T-helper 17 cell (primary cell): ENCODE data around the gene ATPAF1. TPM values are rescaled to one million over a fixed set of nuclear protein-coding genes. Genes with fewer than 3 reads are reported as not detected.
A peak's percentile ranks its signal among the peaks of the same experiment; 100 is the strongest.
"Not testable (repeated sequence)": the region's sequence is repeated elsewhere in the genome, so short reads cannot be mapped to it uniquely, and the experiment has no call there.

ENCODE experiments used
- ATAC-seq: fragments of 150-1000 bp; cut with Tn5 transposase; 2 replicates; pipeline ENCODE4 v1.10.0; 2021; ENCODE audit warnings: mild to moderate bottlenecking, moderate library complexity
- DNase-seq, 3 donors: peaks; one replicate each; pipeline versions ENCODE4 v3.0.0 to v3.0.0-alpha.2; 2020 to 2021
- H3K9me3 ChIP-seq: one replicate; pipeline ENCODE4 v1.7.0; 2013; ENCODE audit warnings: low read length, mild to moderate bottlenecking; ENCODE audit not compliant: control insufficient read depth, poor library complexity, severe bottlenecking
- H3K27ac Mint-ChIP-seq: one replicate; pipeline ENCODE4 v1.8.0; 2022; ENCODE audit warnings: mild to moderate bottlenecking, moderate library complexity, mixed read lengths
- H3K27me3 Mint-ChIP-seq: one replicate; pipeline ENCODE4 v1.8.0; 2022; ENCODE audit warnings: mixed read lengths
- H3K36me3 Mint-ChIP-seq: one replicate; pipeline ENCODE4 v1.8.0; 2022; ENCODE audit warnings: low read depth, mixed read lengths
- H3K4me1 Mint-ChIP-seq: one replicate; pipeline ENCODE4 v1.8.0; 2022; ENCODE audit warnings: mild to moderate bottlenecking, mixed read lengths
- H3K4me3 Mint-ChIP-seq: one replicate; pipeline ENCODE4 v1.8.0; 2022; ENCODE audit warnings: mild to moderate bottlenecking, moderate library complexity, mixed read lengths
- total RNA-seq, 4 donors: library from RNA in 2 of 4; stranded (reverse) in 2 of 4; gene quantifications; one replicate each; pipeline ENCODE4 v1.2.3 and lab custom pipeline; 2022 to 2026

ATPAF1 gene, protein sequence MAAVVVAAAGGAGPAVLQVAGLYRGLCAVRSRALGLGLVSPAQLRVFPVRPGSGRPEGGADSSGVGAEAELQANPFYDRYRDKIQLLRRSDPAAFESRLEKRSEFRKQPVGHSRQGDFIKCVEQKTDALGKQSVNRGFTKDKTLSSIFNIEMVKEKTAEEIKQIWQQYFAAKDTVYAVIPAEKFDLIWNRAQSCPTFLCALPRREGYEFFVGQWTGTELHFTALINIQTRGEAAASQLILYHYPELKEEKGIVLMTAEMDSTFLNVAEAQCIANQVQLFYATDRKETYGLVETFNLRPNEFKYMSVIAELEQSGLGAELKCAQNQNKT
- total RNA-seq (10 to 100 TPM; 19.7 to 21.5 TPM), total RNA-seq (lab: John Stamatoyannopoulos, UW) (25.8 to 48.7 reads per million in 2 donors)

DNA sequence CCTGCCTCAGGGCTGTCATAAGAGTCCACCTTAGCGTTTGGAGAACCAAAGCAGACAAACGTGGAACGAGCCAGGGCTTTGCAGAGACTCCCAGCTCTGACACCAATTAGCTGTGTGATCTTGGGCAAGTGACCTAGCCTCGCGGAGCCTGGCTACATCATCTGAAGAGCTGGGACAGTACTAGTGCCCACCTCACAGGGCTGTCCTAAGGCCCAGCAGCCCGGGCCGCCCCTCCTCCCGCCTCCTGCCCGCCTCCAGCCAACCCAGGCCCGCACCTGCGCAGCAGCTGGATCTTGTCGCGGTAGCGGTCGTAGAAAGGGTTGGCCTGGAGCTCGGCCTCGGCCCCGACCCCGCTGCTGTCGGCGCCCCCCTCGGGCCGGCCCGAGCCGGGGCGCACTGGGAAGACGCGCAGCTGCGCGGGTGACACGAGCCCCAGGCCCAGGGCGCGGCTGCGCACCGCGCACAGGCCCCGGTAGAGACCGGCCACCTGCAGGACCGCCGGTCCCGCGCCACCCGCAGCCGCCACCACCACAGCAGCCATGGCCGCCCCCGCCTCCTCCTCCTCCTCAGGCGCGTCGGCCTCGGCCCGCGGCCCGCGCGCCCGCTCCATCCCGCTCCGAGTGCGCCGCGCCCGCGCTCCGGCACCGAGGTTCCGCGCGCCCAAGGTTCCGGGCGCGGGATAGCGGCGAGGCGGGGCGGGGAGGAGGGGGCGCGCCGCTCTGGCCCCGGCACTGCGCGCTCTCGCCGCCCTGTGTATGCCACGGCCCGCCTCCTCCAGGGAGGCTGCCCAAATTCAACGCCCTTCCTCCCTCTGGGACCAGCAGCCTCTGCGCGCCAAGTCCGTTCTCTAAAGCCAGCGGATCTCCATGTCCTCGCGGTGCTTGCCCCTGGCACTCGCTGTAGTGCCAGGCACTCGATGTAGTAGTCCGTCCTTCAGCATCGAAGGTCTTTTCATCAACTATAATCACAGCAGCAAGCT, at the start of gene ATPAF1:
TSS of gene ATPAF1 (minus strand) at position 583 of the 979 bp plus-strand sequence. CDS start at position 541, 42 bp downstream.
- Mint-ChIP-seq H3K4me3 (peak within 1 kb of the TSS; percentile 89), H3K4me1 (peaks cover 15% of the 10 kb centered on the region), H3K27ac (peak within 1 kb of the TSS; percentile 80), H3K27me3 (no peaks in the 10 kb centered on the region), H3K36me3 (peaks cover 2% of the 10 kb centered on the region)
- peak; percentile 85 for ATAC-seq
- DNase-seq = peak; percentile 39 to 46 (median 43)
- no peaks in the 10 kb centered on the region for H3K9me3 ChIP-seq

DNA sequence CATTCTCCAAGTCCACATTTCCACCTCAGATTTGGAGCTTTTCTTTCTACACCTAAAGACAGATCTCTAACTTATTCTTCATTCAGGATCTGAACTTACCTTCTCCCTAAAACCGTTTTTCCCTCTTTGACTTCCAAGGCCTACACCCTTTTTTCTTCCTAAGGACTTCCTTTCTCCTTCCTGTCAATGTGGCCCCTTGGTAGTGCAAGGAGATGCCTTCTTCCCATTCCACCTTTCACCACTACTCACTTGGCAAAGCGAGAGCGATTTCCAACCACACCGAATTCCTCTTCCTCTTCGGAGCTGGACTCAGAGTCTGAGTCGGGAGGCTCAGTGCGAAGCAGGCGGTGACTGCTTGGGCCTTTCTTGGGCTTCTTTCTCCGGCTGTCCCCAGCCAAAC, 49.5 kb upstream of the ATPAF1 start:
- Mint-ChIP-seq H3K36me3 (peaks cover 5% of the 10 kb centered on the region), H3K27me3 (no peaks in the 10 kb centered on the region), H3K4me3 (peak overlapping the region; percentile 94), H3K4me1 (peaks cover 43% of the 10 kb centered on the region), H3K27ac (peak overlapping the region; percentile 96)
- ATAC-seq (no peak), DNase-seq (no peak)
- H3K9me3 ChIP-seq = no peaks in the 10 kb centered on the region

DNA sequence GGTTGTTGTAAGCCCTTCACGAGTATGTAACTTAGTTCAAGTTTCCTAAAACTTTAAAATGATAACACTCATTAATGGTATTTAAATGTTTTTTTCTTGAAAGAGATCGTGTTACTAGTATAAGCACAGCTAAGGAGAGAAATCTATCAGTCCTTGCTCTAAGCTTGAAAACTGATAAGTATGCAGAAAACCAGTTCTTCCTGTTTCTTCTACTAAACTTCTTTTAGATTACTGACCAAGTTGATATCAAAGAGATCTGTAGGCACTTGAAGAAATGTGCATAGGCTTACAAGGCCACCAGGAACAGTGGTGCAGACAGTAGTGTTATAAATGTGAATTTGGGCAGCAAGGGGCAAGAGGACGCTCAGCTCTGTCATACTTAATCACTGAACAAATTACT, 46.8 kb upstream of the ATPAF1 start:
- H3K36me3 Mint-ChIP-seq = peaks cover 5% of the 10 kb centered on the region

DNA sequence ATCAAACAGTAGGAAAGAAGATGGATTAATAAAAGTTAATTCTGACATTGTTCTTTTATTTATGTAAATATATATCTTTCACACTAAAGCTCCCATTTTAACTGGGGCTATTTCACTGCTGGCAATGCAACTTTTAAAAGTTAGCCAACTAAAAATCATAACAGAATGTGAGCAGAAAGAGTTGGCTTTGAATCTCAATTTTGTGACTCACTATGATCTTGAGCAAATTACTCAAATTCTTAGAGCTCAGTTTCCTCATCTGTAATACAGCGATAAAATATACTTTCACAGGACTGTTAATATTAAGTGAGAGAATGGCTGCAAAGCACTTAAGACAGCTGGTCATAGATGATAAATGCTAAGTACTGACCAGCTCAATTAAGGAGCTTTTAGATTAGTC, 40.0 kb upstream of the ATPAF1 start:
- no peaks in the 10 kb centered on the region for H3K9me3 ChIP-seq
- Mint-ChIP-seq H3K4me1 (peaks cover 20% of the 10 kb centered on the region), H3K4me3 (no peak overlapping the region), H3K27ac (peak overlapping the region; percentile 24), H3K36me3 (peaks cover 6% of the 10 kb centered on the region), H3K27me3 (no peaks in the 10 kb centered on the region)
- DNase-seq (no peak), ATAC-seq (no peak)

More for the DNA sequence above, 46.8 kb upstream of the ATPAF1 start:
- DNase-seq = no peak
- ATAC-seq = no peak
- Mint-ChIP-seq H3K4me1 (peaks cover 48% of the 10 kb centered on the region), H3K4me3 (no peak overlapping the region), H3K27ac (no peak overlapping the region), H3K27me3 (no peaks in the 10 kb centered on the region)
- H3K9me3 ChIP-seq = no peaks in the 10 kb centered on the region

DNA sequence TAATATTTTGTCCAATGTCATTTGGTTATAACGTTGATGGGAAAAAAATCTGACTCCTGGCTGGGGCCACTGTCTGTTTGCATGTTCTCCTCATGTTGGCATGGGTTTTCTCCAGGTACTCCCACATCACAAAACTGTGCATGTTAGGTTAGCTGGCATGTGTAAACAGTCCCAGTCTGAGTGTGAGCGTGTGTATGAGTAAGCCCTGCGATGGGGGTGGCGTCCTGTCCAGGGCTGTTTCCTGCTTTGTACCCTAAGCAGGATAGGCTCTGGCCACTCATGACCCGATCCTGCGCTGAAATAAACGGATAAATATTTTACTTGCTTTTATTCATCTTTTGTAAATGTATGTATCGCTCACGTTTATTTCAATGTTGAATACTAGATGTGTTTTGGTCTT, 37.2 kb upstream of the ATPAF1 start:
- Mint-ChIP-seq H3K27me3 (no peaks in the 10 kb centered on the region), H3K4me1 (peaks cover 27% of the 10 kb centered on the region), H3K4me3 (no peak overlapping the region), H3K36me3 (peaks cover 6% of the 10 kb centered on the region), H3K27ac (no peak overlapping the region)
- no peak for ATAC-seq
- no peak for DNase-seq
- no peaks in the 10 kb centered on the region for H3K9me3 ChIP-seq

DNA sequence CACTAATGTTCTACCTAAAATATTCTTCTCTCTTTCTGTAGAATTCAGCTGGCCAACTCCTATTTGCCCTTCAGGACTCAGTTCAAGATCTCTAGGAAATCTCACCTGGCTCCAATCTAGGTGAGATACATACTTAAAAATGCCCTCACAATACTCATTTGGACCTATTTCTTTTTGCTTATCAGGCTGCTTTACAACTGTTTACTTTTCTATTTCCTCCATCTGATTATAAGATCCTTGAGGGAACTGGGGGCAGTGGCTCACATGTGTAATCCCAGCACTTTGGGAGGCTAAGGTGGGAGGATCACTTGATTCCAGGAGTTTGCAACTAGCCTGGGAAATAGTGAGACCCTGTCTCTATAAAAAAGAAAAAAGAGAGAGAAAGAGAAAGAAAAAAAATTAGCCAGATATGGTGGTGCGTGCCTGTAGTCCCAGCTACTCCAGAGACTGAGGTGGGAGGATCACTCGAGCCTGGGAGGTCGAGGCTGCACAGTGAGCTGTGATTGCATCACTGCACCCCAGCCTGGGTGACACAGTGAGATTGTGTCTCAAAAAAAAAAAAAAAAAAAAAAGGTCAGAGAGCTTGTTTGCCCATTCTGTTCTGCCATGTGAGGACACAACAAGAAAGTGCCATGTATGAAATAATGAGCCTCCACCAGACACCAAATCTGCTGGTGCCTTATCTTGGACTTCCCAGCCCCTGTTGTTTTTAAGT, 35.9 kb upstream of the ATPAF1 start:
- Mint-ChIP-seq H3K27me3 (no peaks in the 10 kb centered on the region), H3K4me1 (peaks cover 31% of the 10 kb centered on the region), H3K27ac (peak overlapping the region; percentile 16), H3K4me3 (no peak overlapping the region), H3K36me3 (peaks cover 4% of the 10 kb centered on the region)
- no peaks in the 10 kb centered on the region for H3K9me3 ChIP-seq
- no peak for ATAC-seq
- DNase-seq = no peak

DNA sequence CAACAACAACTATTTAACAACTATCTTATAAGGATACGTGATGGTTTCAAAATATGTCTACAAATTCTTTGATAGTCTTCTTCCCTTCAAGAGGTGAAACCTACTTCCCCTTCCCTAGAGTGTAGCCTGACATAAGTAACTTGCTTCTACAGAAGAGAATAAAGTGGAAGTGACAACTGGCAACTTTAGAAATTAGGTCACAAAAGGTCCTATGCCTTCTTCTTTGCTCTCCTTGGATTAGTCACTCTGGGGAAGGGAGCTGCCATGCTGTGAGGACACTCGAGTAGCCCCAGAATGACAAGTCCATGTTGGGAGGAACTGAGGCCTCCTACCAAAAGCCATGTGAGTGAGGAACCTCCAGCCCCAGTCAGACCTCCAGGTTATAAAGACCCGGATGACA, 31.5 kb upstream of the ATPAF1 start:
- no peak for DNase-seq
- no peaks in the 10 kb centered on the region for H3K9me3 ChIP-seq
- peak; percentile 33 for ATAC-seq
- Mint-ChIP-seq H3K36me3 (peaks cover 15% of the 10 kb centered on the region), H3K27ac (peak overlapping the region; percentile 86), H3K4me3 (no peak overlapping the region), H3K27me3 (no peaks in the 10 kb centered on the region), H3K4me1 (peaks cover 33% of the 10 kb centered on the region)

DNA sequence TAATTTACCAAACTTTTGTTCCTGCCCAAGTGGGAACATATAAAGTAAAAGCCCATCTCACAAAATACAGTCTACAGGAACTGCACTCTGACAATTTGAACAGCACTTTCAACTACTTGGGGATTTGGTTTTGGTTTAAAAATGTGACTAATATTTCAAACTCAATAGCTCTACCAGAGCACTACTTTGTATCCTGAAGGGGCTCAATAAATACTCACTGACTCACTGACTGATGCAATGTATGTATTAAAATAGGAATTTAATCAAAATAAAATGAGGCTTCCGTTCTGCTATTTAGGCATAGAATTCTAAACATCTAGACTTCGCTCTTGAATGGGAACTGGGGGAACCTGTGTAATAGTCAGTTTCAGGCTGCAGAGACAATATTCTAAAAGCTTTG, 28.9 kb upstream of the ATPAF1 start:
- no peaks in the 10 kb centered on the region for H3K9me3 ChIP-seq
- Mint-ChIP-seq H3K36me3 (peaks cover 15% of the 10 kb centered on the region), H3K27me3 (no peaks in the 10 kb centered on the region), H3K27ac (no peak overlapping the region), H3K4me3 (no peak overlapping the region), H3K4me1 (peaks cover 23% of the 10 kb centered on the region)
- DNase-seq = no peak
- no peak for ATAC-seq

DNA sequence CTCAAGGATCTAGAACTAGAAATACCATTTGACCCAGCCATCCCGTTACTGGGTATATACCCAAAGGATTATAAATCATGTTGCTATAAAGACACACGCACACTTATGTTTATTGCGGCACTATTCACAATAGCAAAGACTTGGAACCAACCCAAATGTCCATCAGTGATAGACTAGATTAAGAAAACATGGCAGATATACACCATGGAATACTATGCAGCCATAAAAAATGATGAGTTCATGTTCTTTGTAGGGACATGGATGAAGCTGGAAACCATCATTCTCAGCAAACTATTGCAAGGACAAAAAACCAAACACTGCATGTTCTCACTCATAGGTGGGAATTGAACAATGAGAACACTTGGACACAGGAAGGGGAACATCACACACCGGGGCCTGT, 26.5 kb upstream of the ATPAF1 start:
- not testable (repeated sequence) for ATAC-seq, H3K9me3 ChIP-seq, H3K4me3 Mint-ChIP-seq, DNase-seq, H3K27me3 Mint-ChIP-seq, H3K27ac Mint-ChIP-seq
- Mint-ChIP-seq H3K4me1 (peaks cover 13% of the 10 kb centered on the region), H3K36me3 (peaks cover 20% of the 10 kb centered on the region)

DNA sequence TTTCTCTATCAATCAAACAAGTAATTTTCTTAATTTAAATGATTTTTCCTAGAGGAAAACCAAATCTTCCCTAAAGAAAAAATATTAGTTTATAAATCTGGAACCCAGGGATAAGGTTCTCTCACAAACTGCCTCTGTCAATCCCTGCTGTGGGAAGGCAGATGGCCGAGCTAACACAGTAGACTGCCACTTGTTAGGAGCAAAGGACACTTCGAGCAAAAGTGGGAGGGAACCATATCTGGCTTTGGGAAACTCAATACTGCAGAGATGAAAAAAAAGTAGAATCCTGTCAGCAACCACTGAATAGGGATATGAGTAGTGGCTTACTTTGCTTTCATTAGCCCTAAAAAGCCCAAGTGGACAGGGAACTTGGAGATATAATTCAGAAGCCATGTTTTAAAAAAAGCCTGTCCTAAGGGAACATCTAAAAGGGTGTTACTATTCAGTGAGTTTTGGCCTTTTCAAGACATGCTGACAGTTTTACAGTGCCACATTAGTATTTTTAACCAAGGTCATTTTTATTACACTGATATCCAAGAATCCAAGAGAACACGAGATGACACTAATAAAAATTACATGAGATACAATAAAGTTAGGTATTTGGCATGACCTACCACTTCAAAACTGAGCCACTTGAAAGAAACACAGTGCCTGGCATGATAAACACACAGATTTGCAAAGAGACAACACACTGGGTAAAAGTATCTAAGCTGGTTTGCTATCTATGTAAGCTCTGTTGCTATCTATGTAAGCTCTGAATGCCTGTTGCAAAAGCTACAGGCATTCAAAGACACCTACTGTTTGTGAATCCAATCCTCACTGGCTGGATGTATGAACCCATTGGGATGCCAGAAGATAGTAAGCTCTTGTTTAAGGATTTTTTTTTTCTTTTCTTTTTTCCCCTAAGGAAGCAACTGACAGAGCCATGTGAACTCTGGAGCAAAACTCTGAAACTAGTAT, 24.9 kb upstream of the ATPAF1 start:
- Mint-ChIP-seq H3K4me1 (peaks cover 2% of the 10 kb centered on the region), H3K27ac (peak overlapping the region; percentile 54), H3K27me3 (no peaks in the 10 kb centered on the region), H3K36me3 (peaks cover 17% of the 10 kb centered on the region), H3K4me3 (no peak overlapping the region)
- H3K9me3 ChIP-seq = no peaks in the 10 kb centered on the region
- DNase-seq (no peak), ATAC-seq (no peak)

DNA sequence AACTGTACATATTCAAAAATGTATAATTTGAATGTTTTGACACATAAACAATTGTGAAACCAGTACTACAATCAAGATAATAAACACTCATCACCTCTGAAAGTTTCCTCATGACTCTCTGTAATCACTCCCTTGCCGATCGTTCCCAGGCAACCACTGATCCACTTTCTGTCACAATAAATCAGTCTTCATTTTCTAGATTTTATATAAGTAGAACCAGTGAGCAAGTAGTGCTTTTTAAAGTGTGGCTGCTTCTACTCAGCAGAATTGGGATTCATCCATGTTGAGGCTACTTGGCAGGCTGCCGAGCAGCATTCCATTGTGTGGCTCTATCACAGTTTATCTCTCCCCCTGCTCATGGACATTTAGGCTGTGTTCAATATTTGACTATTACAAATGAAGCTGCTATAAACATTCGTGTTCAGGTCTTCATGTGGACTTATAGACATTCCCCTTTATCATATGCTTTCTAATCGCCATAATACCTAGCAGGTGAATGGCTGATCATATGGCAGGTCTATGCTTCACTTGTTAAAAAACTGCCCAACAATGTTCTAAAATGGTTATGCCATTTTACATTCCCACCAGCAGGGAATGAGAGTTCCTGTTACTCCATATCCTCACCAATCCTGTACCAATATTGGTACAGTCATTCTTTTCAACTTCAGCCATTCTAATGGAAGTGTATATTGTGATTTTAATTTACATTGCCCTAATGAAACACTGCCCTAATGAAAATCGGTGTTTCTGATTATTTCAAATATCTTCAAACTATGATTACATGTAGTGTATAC, 24.0 kb upstream of the ATPAF1 start:
- ATAC-seq = no peak

More for the DNA sequence above, 24.0 kb upstream of the ATPAF1 start:
- no peak for DNase-seq
- Mint-ChIP-seq H3K27ac (peak overlapping the region; percentile 54), H3K4me3 (no peak overlapping the region), H3K4me1 (peaks cover 2% of the 10 kb centered on the region), H3K27me3 (no peaks in the 10 kb centered on the region), H3K36me3 (peaks cover 18% of the 10 kb centered on the region)
- H3K9me3 ChIP-seq = no peaks in the 10 kb centered on the region
